Measurements from ENCODE around the gene FAM240B.

FAM240B gene

DNA sequence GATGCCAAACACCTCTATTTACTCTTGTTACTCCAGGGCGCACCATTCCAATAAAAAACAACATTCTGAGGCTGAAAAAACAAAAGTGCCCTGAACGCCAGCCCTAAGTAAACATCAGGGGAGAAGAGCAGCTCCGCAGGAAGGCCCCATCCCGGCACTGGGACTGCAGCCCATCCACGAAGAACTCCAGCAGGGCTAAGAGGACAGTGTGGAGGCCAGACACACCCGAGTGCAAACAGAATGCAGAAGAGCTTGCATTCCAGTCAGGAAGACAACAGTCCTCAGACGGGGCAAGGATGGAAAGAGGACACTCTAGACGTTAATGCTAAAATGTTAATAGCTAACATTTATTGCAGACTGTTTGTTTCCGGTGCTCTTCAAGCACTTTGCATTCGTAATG, 33.0 kb downstream of the FAM240B start:
- TF ChIP-seq FOXM1 (IDR thresholded peaks at IDR 0.05; ENCODE audit: borderline replicate concordance, low read depth) (no peak), YY1 (IDR thresholded peaks at IDR 0.05; ENCODE audit: low read depth) (no peak), CREB1 (IDR thresholded peaks at IDR 0.05; ENCODE audit: low read depth) (no peak), EGR1 (IDR thresholded peaks at IDR 0.05) (no peak), ZBTB7A (IDR thresholded peaks at IDR 0.05; ENCODE audit: low read depth) (no peak), EP300 (IDR thresholded peaks at IDR 0.05; ENCODE audit: borderline replicate concordance) (no peak), CEBPB (IDR thresholded peaks at IDR 0.05) (no peak), USF1 (IDR thresholded peaks at IDR 0.05) (no peak), NFIC (IDR thresholded peaks at IDR 0.05) (no peak), RAD21 (IDR thresholded peaks at IDR 0.05; ENCODE audit: low read depth) (no peak), TCF12 (IDR thresholded peaks at IDR 0.05; ENCODE audit: low read depth) (no peak), TAF1 (IDR thresholded peaks at IDR 0.05; ENCODE audit: low read depth) (no peak), TEAD4 (IDR thresholded peaks at IDR 0.05) (no peak)
- TF ChIP-seq, protein P1, sequence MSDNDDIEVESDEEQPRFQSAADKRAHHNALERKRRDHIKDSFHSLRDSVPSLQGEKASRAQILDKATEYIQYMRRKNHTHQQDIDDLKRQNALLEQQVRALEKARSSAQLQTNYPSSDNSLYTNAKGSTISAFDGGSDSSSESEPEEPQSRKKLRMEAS (IDR thresholded peaks at IDR 0.05) = no peak
- TF ChIP-seq, protein P2, sequence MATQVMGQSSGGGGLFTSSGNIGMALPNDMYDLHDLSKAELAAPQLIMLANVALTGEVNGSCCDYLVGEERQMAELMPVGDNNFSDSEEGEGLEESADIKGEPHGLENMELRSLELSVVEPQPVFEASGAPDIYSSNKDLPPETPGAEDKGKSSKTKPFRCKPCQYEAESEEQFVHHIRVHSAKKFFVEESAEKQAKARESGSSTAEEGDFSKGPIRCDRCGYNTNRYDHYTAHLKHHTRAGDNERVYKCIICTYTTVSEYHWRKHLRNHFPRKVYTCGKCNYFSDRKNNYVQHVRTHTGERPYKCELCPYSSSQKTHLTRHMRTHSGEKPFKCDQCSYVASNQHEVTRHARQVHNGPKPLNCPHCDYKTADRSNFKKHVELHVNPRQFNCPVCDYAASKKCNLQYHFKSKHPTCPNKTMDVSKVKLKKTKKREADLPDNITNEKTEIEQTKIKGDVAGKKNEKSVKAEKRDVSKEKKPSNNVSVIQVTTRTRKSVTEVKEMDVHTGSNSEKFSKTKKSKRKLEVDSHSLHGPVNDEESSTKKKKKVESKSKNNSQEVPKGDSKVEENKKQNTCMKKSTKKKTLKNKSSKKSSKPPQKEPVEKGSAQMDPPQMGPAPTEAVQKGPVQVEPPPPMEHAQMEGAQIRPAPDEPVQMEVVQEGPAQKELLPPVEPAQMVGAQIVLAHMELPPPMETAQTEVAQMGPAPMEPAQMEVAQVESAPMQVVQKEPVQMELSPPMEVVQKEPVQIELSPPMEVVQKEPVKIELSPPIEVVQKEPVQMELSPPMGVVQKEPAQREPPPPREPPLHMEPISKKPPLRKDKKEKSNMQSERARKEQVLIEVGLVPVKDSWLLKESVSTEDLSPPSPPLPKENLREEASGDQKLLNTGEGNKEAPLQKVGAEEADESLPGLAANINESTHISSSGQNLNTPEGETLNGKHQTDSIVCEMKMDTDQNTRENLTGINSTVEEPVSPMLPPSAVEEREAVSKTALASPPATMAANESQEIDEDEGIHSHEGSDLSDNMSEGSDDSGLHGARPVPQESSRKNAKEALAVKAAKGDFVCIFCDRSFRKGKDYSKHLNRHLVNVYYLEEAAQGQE (IDR thresholded peaks at IDR 0.05; ENCODE audit: low read depth) = no peak

DNA sequence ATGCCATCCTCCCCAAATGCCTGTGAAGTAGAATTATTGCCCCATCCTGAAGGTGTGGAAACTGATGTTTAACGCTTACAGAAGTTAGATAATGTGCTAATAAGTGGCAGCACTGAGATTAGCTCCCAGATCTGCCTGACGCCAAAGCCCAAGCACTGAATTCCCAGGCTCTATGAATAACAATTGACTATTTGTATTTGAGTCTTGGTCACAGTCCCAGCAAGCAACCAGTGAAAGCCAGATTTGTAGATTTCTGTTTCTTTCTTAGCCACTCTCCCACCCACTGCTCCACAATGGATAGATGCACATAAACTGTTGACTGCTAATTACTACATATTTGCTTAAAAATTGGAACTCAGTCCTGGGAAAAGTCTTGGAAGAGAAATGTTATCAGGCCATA, 34.4 kb downstream of the FAM240B start:
- TF ChIP-seq, protein P1 (IDR thresholded peaks at IDR 0.05) = no peak
- no peak for TF ChIP-seq CREB1 (IDR thresholded peaks at IDR 0.05; ENCODE audit: low read depth)
- TF ChIP-seq EGR1 (IDR thresholded peaks at IDR 0.05) = no peak
- no peak for TF ChIP-seq NFIC (IDR thresholded peaks at IDR 0.05)
- no peak for TF ChIP-seq TCF12 (IDR thresholded peaks at IDR 0.05; ENCODE audit: low read depth)
- no peak for TF ChIP-seq TAF1 (IDR thresholded peaks at IDR 0.05; ENCODE audit: low read depth)
- no peak for TF ChIP-seq CEBPB (IDR thresholded peaks at IDR 0.05)
- no peak for TF ChIP-seq RAD21 (IDR thresholded peaks at IDR 0.05; ENCODE audit: low read depth)
- TF ChIP-seq EP300 (IDR thresholded peaks at IDR 0.05; ENCODE audit: borderline replicate concordance) = no peak
- no peak for TF ChIP-seq TEAD4 (IDR thresholded peaks at IDR 0.05)
- no peak for TF ChIP-seq FOXM1 (IDR thresholded peaks at IDR 0.05; ENCODE audit: borderline replicate concordance, low read depth)
- TF ChIP-seq YY1 (IDR thresholded peaks at IDR 0.05; ENCODE audit: low read depth) = no peak
- no peak for TF ChIP-seq USF1 (IDR thresholded peaks at IDR 0.05)
- TF ChIP-seq, protein P2 (IDR thresholded peaks at IDR 0.05; ENCODE audit: low read depth) = no peak
- TF ChIP-seq ZBTB7A (IDR thresholded peaks at IDR 0.05; ENCODE audit: low read depth) = no peak

- no peak for TF ChIP-seq RAD21 (IDR thresholded peaks at IDR 0.05; ENCODE audit: low read depth)
- TF ChIP-seq FOXM1 (IDR thresholded peaks at IDR 0.05; ENCODE audit: borderline replicate concordance, low read depth) = no peak
- no peak for TF ChIP-seq TEAD4 (IDR thresholded peaks at IDR 0.05)
- TF ChIP-seq USF1 (IDR thresholded peaks at IDR 0.05) = no peak
- no peak for TF ChIP-seq TAF1 (IDR thresholded peaks at IDR 0.05; ENCODE audit: low read depth)
- no peak for TF ChIP-seq EGR1 (IDR thresholded peaks at IDR 0.05)
- TF ChIP-seq EP300 (IDR thresholded peaks at IDR 0.05; ENCODE audit: borderline replicate concordance) = no peak
- TF ChIP-seq, protein P2 (IDR thresholded peaks at IDR 0.05; ENCODE audit: low read depth) = no peak
- no peak for TF ChIP-seq TCF12 (IDR thresholded peaks at IDR 0.05; ENCODE audit: low read depth)
Observed at GRCh38 chr9:38683336-38683735, 36.6 kb downstream of the FAM240B start.

DNA sequence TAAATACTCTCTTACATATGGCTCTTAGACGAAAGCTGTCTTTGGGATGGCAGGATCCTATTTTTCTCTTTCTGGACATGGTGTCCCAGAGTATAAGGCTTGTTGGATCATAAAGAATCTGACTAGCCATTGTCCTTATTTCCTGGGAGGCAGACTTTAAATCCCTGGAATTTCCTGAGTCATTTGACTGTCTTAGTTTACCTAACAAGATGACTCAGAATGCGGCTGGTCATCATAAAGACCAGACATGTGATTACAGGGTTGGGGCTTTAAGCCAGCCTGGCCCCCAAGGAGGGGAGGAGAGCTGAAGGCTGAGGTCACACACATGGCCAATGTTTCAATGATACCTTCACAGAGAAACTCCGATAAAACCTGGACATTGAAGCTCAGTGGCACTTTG, 37.2 kb downstream of the FAM240B start:
- peak; percentile 82 for TF ChIP-seq EP300 (IDR thresholded peaks at IDR 0.05; ENCODE audit: borderline replicate concordance)
- TF ChIP-seq, protein P1 (IDR thresholded peaks at IDR 0.05) = peak; percentile 70; the same call in 1 of the 2 replicates
- peak; percentile 45; the same call in 1 of the 2 replicates for TF ChIP-seq NFIC (IDR thresholded peaks at IDR 0.05)
- no peak for TF ChIP-seq YY1 (IDR thresholded peaks at IDR 0.05; ENCODE audit: low read depth)
- TF ChIP-seq TAF1 (IDR thresholded peaks at IDR 0.05; ENCODE audit: low read depth) = no peak
- TF ChIP-seq EGR1 (IDR thresholded peaks at IDR 0.05) = no peak
- TF ChIP-seq TEAD4 (IDR thresholded peaks at IDR 0.05) = peak; percentile 89
- TF ChIP-seq, protein P2 (IDR thresholded peaks at IDR 0.05; ENCODE audit: low read depth) = no peak
- TF ChIP-seq TCF12 (IDR thresholded peaks at IDR 0.05; ENCODE audit: low read depth) = peak; percentile 91
- TF ChIP-seq ZBTB7A (IDR thresholded peaks at IDR 0.05; ENCODE audit: low read depth) = no peak
- TF ChIP-seq RAD21 (IDR thresholded peaks at IDR 0.05; ENCODE audit: low read depth) = no peak
- peak; percentile 66; the same call in 1 of the 2 replicates for TF ChIP-seq FOXM1 (IDR thresholded peaks at IDR 0.05; ENCODE audit: borderline replicate concordance, low read depth)
- no peak for TF ChIP-seq CREB1 (IDR thresholded peaks at IDR 0.05; ENCODE audit: low read depth)
- TF ChIP-seq USF1 (IDR thresholded peaks at IDR 0.05) = peak; percentile 32; the same call in 1 of the 2 replicates
- peak; percentile 28; the same call in 1 of the 2 replicates for TF ChIP-seq CEBPB (IDR thresholded peaks at IDR 0.05)
